Right forelimb (tissue), 1 donor: ENCODE measurements around the gene CASP2.

Experiments
- DNase-seq: peaks from one replicate; pipeline ENCODE4 v3.0.0-alpha.2; 2018

CASP2 gene

GRCh38 chr7:143343596-143343995 lies 55.4 kb downstream of the CASP2 start:
- no peak for DNase-seq

GRCh38 chr7:143345428-143345900 lies 57.3 kb downstream of the CASP2 start:
- no peak for DNase-seq

DNA sequence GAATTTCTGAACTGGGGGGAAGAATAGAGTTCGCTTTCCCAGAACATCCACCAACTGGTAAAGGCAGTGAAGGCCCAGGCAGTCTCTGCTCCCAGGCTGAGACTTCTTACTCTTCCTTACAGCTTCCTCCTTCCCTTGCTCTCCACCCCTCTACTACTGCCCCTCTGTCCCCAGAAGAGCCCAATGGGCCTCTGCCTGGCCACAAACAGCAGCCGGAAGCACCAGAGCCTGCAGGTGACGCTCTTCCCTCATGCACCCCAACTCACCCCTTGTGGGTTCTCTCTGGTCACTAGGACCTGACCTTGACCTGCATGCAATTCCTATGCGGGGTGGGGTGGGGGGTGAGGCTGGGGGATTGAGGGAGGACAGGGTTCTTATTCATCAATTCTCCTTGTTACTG lies 57.9 kb downstream of the CASP2 start:
- DNase-seq: no peak

- DNase-seq: no peak
Measured at GRCh38 chr7:143347950-143348349, 59.8 kb downstream of the CASP2 start.

DNA sequence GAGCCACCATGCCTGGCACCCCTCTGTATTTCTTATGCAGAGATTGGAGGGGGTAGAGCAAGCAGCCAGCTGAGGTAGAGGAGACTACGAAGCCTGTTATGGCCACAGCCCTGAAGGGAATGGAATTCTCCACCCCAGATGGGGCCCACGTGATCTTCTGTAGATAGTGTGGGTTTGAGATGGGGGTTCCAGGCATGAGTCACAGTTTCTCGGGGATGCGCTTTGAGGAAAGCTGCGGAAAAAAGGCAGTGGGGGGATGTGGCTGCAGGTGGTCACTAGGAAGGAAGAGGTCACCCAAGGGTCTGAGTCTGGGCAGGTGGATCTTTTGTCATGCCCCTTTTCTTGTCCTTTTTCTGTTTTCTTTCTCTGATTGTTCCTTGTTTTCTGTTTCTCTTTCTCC lies 62.9 kb downstream of the CASP2 start:
- DNase-seq: no peak

DNA sequence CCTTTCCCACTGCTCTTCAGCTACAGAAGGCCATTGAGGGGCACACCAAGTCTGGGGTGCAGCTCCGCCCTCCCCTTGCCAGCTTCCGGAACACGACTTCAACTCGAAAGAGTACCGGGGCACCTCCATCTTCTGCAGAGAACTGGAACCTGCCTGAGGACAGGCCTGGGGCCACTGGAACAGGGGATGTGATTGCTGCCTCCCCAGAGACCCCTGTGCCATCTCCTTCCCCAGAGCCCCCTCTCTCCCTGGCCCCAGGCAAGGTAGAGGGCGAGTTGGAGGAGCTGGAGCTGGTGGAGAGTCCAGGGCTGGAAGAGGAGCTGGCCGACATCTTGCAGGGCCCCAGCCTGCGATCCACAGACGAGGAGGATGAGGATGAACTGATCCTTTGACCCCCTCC lies 63.4 kb downstream of the CASP2 start:
- DNase-seq: no peak

GRCh38 chr7:143352531-143353002 lies 64.4 kb downstream of the CASP2 start:
- DNase-seq: no peak

GRCh38 chr7:143354376-143354775 lies 66.2 kb downstream of the CASP2 start:
- DNase-seq: no peak

- no peak for DNase-seq
Measured at GRCh38 chr7:143354965-143355364, 66.8 kb downstream of the CASP2 start.

DNA sequence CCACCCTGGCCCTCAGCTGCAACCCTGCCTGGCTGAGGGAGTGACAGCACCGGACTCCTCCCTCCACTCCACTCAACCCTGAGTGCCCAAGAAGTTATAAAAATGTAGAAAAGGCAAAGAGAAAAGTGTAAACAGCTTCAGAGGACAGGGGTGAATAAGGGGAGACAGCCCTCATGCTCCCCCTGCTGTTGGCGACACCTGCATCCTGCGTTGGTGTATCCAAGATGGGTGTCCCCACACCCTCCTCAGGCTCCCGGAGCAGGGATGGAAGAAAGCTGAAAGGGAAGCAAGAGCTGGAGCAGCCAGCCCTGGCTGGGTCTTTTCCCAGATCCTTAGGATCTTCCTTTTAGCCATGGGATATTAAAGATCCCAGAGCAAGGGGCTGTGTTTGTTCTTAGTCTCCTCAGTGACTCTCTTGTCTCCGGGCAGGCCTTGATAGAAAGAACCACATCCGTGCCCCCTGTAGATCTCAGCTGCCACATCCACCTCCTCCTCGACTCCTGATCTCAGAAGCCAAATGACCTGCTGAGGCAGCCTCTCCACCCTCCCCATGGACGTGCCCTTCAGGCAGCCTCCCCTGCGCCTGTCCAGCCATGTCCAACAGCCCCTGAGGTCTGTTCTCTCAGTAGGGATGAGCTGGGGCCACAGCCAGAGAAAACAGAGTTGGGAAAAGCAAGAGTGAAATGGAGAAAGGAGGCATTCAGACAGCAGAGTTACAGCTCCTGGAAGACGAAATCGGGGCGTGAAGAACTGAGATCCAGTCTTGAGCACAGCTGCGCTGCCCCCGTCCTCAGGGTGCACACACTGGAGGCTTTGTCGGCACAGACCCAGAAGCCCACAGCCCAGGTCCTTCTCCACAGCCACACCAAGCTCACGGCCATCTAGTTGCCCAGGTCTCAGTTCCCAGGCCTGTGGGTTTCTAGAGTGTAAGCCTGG lies 67.6 kb downstream of the CASP2 start:
- DNase-seq: no peak

DNA sequence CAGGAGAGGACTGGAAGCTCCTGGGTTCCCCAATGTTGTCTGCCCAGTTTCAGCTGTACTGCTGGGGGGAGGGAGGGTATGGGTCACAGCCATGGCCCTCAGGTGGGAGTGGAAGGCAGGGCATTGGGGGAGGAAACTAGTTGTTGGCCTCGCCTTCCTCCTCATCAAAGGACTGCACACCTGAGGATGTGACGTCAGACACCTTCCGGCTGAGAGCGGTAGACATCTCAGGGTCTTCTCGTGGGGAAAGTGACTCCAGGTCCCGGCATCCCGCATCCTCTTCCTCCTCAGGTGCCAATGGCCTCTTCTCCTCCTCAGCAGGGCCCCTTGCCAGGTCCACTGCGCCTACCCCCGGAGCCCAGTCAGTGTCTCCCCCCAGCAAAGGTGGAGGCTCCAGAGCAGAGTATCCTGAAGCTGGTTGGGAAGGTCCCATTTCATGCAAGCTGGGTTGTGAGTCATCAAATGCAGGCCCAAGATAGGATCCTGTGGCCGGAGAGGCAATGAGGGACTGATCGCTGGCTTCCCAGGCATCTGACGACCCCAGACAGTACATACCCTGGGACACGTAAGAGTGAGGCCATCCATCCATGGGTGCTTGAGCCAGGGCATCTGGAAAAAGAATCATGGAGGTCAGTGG lies 68.4 kb downstream of the CASP2 start:
- no peak for DNase-seq
